GM21717 (cell line): ENCODE results near the gene TMEM87A.
"Not testable (repeated sequence)": the region's sequence is repeated elsewhere in the genome, so short reads cannot be mapped to it uniquely, and the experiment has no call there.

Experiments used
- ATAC-seq: cut with Tn5 transposase; IDR thresholded peaks from one replicate; pipeline ENCODE4 v1.9.1; 2021; ENCODE audit warnings: mild to moderate bottlenecking, moderate library complexity; ENCODE audit not compliant: unreplicated experiment

The TMEM87A gene

GRCh38 chr15:42272939-42273899, at the start of gene TMEM87A, which contains the start of gene GANC:
TSS of gene TMEM87A (minus strand) at chr15:42273433. CDS start at chr15:42273398, 35 bp downstream.
TSS of gene GANC (plus strand) at chr15:42273201. CDS start at chr15:42274482, 1,281 bp downstream.
- peak; percentile 90 for ATAC-seq

DNA sequence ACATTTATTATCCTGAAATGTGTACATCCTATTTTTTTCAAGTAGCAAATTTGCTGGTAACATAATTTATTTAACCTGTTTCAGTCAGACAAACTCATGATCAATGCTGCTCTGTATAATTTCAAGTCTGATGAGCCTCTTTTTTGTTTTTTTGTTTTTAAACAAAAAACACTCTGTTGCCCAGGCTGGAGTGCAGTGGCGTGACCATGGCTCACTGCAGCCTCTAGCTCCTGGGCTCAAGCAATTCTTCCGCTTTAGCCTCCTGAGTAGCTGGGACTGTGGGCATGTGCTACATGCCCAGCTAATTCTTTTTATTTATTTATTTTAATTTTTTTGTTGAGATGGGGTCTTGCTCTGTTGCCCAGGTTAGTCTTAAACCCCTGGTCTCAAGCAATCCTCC, 46.0 kb upstream of the TMEM87A start:
- no peak for ATAC-seq

GRCh38 chr15:42316282-42316805, 43.1 kb upstream of the TMEM87A start:
- ATAC-seq, result not testable (repeated sequence)

- ATAC-seq, result no peak
These were observed 42.3 kb upstream of the TMEM87A start for GRCh38 chr15:42315521-42315920.

- no peak for ATAC-seq
These were observed 41.6 kb upstream of the TMEM87A start for GRCh38 chr15:42314818-42315217.

DNA sequence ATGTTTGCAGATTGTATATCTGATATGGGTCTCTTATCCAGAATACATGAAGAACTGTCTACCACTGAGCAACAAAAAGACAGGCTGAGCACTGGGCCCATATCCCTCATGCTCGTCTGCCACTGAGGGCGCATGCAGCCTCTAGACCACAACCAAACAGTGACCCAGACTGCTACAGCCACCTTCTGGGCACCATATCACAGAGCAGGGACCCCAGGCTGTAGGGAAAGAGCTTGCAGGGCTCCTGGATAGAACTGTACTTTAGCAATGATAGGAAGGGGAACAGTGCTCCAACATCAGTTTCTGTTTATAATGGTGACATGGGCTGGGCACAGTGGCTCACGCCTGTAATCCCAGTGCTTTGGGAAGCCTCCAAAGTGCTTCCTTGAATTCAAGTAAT, 40.2 kb upstream of the TMEM87A start:
- ATAC-seq, result no peak

- no peak for ATAC-seq
These were observed 33.4 kb upstream of the TMEM87A start for GRCh38 chr15:42306681-42307080.

GRCh38 chr15:42301004-42301403, 27.8 kb upstream of the TMEM87A start:
- ATAC-seq, result not testable (repeated sequence)

DNA sequence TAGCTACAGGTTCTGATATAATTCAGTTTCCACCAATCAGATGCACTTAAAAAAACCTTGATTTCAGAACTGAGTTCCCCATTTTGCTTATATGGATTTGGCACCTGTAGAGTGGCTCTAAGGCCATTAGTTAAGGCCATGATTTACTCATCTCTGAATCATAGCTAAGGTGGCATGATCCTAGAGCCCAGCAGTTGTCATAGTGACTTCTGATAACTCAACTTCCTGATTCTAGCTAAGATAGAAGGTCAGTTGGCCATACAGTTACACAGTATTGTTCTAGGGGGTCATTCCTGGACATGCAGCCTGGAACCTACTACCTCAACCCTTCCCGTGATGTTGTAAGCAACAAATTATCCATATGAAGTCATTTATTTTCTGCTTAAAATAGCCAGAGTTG, 15.9 kb upstream of the TMEM87A start:
- no peak for ATAC-seq

- no peak for ATAC-seq
These were observed 14.7 kb upstream of the TMEM87A start for GRCh38 chr15:42287931-42288330.

DNA sequence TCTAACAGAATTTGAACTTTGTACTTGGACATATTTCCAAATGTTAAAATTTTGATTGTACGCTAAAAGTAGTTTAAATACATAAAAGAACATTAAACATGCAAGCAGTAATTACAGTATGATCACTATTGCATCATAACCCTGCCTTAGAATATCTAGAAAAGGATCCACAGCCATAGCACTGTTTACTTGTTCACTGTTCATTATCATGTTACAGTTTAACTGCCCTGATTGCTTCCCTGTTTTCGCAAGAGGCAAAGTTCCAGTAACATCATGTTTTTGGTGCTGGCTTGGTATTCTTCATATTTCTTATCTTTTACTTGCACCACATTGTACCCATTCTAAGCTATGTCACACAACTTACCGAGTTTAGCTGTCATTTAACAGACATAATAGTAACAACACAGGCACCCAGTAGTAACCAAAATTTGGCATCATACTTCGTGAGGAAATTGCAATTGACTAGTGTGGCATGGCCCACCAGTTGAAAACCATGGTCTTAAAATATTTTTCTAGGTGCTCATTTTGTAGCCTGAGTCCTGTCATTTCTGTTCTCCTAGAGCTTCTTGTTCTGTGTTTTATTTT, 13.3 kb upstream of the TMEM87A start:
- ATAC-seq, result no peak

- ATAC-seq, result no peak
These were observed 11.8 kb upstream of the TMEM87A start for GRCh38 chr15:42285034-42285433.

GRCh38 chr15:42284551-42284950, 11.3 kb upstream of the TMEM87A start:
- no peak for ATAC-seq

DNA sequence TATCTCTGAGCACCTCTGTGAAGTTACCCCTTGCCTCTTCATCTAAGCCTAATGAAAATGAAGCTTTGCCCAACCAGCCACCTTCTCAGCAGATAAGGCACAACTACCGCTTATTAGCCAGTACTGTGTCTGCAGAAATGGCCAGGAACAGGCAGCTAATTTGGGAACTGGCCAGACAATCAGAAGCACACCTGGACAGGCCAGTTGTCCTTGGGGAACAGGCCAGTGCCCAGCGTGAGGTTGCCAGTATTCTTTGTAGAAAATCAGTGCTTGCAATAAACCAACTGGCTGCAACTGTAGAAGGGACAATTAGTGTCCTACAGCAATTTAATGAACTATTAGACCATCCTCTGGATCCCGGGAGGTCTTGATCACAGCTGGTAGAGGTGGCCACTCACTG, 10.4 kb upstream of the TMEM87A start:
- ATAC-seq, result no peak

- no peak for ATAC-seq
These were observed 9.7 kb upstream of the TMEM87A start for GRCh38 chr15:42282926-42283325.

DNA sequence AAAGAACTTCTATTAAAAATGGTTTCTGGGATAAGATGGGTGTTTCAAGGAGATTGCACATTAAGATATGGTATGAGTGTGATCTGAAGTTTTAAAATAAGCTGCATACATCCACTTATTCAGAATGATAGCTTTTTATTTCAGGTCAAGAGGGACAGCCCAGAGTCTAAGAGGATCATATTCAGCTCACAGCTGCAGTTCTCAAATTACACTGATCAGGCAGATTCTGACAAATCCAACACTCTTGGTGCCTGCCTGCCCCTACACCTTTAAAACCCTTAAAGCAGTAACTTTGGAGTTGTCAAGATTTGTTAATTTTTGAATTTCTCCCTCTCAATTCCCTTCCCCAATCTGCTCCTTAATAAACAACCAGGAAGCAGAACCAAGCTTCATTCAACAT, 9.1 kb upstream of the TMEM87A start:
- no peak for ATAC-seq

DNA sequence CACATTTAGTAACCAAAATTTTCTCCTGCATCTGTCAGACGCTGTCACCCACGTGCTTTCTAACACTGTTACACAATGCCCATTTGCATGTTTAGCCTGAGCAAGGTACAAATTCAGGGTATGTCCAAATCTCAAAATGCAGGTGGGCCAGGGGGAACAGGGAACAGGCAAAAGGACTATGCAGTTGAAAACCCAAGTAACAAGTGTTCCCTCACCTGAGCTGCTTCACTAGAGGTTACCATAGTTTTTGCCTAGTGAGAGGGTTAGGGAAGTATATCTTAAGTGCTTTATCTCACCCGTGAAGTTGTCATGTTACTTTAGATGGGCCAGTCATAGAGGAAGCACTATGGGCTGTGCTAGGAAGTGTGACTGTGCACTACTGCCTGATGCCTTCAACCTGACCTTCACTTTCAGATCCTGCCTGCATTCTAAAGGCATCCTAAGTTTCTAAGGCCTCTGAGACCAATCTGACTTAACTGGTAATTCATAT, 6.0 kb upstream of the TMEM87A start:
- ATAC-seq, result no peak

GRCh38 chr15:42276762-42277161, 3.5 kb upstream of the TMEM87A start:
- no peak for ATAC-seq

- no peak for ATAC-seq
These were observed 2.7 kb upstream of the TMEM87A start for GRCh38 chr15:42275780-42276391.

GRCh38 chr15:42274702-42274989, 1.4 kb upstream of the TMEM87A start:
- no peak for ATAC-seq

DNA sequence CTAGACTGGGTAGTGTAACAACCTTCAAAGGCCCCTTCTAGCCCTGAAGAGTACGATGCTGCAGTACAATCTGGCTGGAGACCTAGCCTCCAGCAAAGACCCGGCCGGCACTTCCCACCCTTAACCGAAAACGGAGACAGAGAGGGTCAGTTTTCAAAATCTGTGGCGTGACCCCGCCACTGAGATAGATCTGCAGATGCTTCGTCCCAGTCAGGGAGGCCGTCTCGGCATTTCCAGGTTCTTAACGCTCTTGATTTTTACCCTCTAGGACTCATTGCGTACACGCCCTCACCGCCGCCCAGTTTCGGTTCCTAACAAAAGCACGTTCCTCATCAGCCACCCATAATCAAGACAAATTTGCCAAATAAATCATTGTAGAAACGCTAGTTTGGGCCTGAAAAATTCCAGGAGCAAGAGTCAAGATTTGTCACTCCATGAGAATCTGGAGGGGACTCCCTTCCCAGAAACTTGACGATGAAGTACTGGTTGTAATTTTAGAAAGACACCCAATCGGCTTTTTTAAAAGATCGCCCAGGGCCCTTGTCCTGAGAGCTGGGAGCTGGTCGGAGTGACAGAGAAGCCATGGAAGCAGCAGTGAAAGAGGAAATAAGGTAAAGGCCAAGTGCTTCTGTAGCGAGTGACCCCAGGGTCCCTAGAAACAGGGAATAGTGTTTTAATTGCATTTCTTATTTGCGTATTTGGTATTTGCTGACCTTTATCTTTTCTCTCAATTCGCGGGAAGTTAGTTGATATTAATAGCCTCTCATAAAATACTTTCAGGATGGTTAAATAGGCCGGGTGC, 868 bp upstream of the TMEM87A start:
- ATAC-seq, result peak; percentile 19
